Caki2 (cell line): ENCODE data around the gene NSUN4. TPM values are rescaled to one million over a fixed set of nuclear protein-coding genes. Genes with fewer than 3 reads are reported as not detected.
A peak's percentile ranks its signal among the peaks of the same experiment; 100 is the strongest.
"Not testable (repeated sequence)": the region's sequence is repeated elsewhere in the genome, so short reads cannot be mapped to it uniquely, and the experiment has no call there.

Experiments
- DNase-seq: peaks from one replicate; pipeline ENCODE4 v3.0.0-alpha.2; 2015; ENCODE audit warnings: low read depth
- in situ Hi-C: cut with HindIII; loops from 2 replicates; pipeline ENCODE4 v1.10.0; 2016; ENCODE audit warnings: low sequenced_read_pairs, low pct_unique_long_range_greater_than_20kb, mixed read lengths
- total RNA-seq: library from RNA; depleted of rRNA; stranded (reverse); fragments of >200 nt; shearing (Covaris generic); gene quantifications from 2 replicates; pipeline ENCODE4 v1.2.3, GENCODE V29; 2014; ENCODE audit warnings: low replicate concordance; rRNA removed

NSUN4 gene
- 19.4 and 31.3 TPM in 2 replicates for total RNA-seq

GRCh38 chr1:46340404-46341221 lies at the start of gene NSUN4:
Gene NSUN4 (plus strand): TSS chr1:46340807. CDS start chr1:46340827, 20 bp downstream.
- DNase-seq, result peak; percentile 90
- in situ Hi-C loops, result no loop called here

GRCh38 chr1:46295306-46295705 lies 45.3 kb upstream of the NSUN4 start:
- DNase-seq, result no peak
- in situ Hi-C loops, result no loop called here

GRCh38 chr1:46298387-46298786 lies 42.2 kb upstream of the NSUN4 start:
- DNase-seq, result no peak
- in situ Hi-C loops, result no loop called here

GRCh38 chr1:46300673-46301405 lies 39.8 kb upstream of the NSUN4 start:
- in situ Hi-C loops, result no loop called here
- DNase-seq, result no peak

- in situ Hi-C loops, result no loop called here
- peak; percentile 18 for DNase-seq
These were observed 39.2 kb upstream of the NSUN4 start for GRCh38 chr1:46301406-46301807.

- peak; percentile 58 for DNase-seq
- in situ Hi-C loops, result no loop called here
These were observed 38.6 kb upstream of the NSUN4 start for GRCh38 chr1:46301808-46302640.

GRCh38 chr1:46302641-46303037 lies 38.0 kb upstream of the NSUN4 start:
- peak; percentile 48 for DNase-seq
- in situ Hi-C loops, result no loop called here

GRCh38 chr1:46303038-46303871 lies 37.4 kb upstream of the NSUN4 start, which contains the start of the genes LRRC41 and UQCRH:
Gene LRRC41 (minus strand): TSS chr1:46303616. CDS start chr1:46303322, 294 bp downstream.
Gene UQCRH (plus strand): TSS chr1:46303698. CDS start chr1:46303767, 69 bp downstream.
- in situ Hi-C loops, result no loop called here
- peak; percentile 94 for DNase-seq

- peak; percentile 33 for DNase-seq
- in situ Hi-C loops, result no loop called here
These were observed 36.7 kb upstream of the NSUN4 start for GRCh38 chr1:46303872-46304326.

- no peak for DNase-seq
- in situ Hi-C loops, result no loop called here
These were observed 34.5 kb upstream of the NSUN4 start for GRCh38 chr1:46306159-46306530.

GRCh38 chr1:46309401-46310159 lies 31.0 kb upstream of the NSUN4 start:
- in situ Hi-C loops, result no loop called here
- DNase-seq, result no peak

- in situ Hi-C loops, result no loop called here
- DNase-seq, result no peak
These were observed 30.3 kb upstream of the NSUN4 start for GRCh38 chr1:46310321-46310720.

- in situ Hi-C loops, result no loop called here
These were observed 24.8 kb upstream of the NSUN4 start for GRCh38 chr1:46315669-46316403.

GRCh38 chr1:46317323-46317722 lies 23.3 kb upstream of the NSUN4 start:
- DNase-seq, result no peak
- in situ Hi-C loops, result no loop called here

More at GRCh38 chr1:46315669-46316403, 24.8 kb upstream of the NSUN4 start:
- peak; percentile 29 for DNase-seq

GRCh38 chr1:46319301-46319700 lies 21.3 kb upstream of the NSUN4 start:
- in situ Hi-C loops, DNase-seq: not testable (repeated sequence)
